ENCODE data around the gene STEAP2.
"Not testable (repeated sequence)": the region's sequence is repeated elsewhere in the genome, so short reads cannot be mapped to it uniquely, and the experiment has no call there.

STEAP2 gene

GRCh38 chr7:90233569-90233968, 22.0 kb downstream of the STEAP2 start:
- no peak for DNase-seq (ENCODE audit: low read depth)

- no peak for DNase-seq (ENCODE audit: low read depth)
Observed at GRCh38 chr7:90236721-90237289, 25.3 kb downstream of the STEAP2 start.

DNA sequence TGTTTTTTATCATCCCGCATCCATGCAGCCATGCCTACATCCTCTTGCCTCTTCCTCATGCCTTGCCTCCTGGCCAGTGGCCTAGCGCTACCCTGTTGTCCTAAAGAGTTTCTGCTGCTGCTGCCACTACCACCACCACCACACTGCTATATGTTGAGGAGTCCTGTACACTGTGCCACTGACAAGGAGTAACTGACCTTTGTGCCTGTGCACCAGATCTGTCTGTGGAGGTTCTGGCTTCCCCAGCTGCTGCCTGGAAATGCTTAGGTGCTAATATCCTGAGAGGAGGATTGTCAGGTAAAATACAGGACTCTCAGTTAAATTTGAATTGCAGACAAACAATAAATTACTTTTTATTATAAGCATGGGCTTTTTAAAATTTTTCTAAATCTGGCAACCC, 26.5 kb downstream of the STEAP2 start:
- no peak for DNase-seq (ENCODE audit: low read depth)

GRCh38 chr7:90238583-90238982, 27.0 kb downstream of the STEAP2 start:
- DNase-seq (ENCODE audit: low read depth), result no peak

- no peak for DNase-seq (ENCODE audit: low read depth)
Observed at GRCh38 chr7:90239050-90239449, 27.5 kb downstream of the STEAP2 start.

DNA sequence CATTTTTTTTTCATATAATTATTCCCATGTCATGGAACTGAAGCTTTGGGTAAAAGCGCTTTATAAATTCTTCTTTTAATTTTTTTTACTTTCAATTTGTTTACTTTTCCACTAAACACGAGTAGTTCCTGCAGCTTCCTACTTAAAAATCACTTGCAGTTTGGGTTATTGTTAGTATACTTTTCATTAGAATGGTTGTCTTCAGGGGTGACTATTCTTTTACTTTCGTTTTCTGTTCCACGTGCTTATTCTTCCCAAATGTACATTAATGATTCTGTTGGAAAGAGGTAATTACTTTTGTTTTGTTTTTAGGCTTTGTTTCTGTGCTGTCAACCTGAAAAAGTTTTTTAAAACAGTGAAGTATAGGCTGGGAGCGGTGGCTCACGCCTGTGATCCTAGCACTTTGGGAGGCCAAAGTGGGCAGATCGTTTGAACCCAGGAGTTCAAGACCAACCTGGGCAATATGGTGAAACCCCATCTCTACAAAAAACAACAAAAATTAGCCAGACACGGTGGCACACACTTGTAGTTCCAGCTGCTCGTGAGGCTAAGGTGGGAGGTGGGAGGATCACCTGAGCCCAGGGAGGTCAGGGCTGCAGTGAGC, 28.2 kb downstream of the STEAP2 start:
- no peak for DNase-seq (ENCODE audit: low read depth)

- no peak for DNase-seq (ENCODE audit: low read depth)
Observed at GRCh38 chr7:90242369-90243168, 31.0 kb downstream of the STEAP2 start.

GRCh38 chr7:90243556-90243955, 32.0 kb downstream of the STEAP2 start:
- DNase-seq (ENCODE audit: low read depth), result no peak

DNA sequence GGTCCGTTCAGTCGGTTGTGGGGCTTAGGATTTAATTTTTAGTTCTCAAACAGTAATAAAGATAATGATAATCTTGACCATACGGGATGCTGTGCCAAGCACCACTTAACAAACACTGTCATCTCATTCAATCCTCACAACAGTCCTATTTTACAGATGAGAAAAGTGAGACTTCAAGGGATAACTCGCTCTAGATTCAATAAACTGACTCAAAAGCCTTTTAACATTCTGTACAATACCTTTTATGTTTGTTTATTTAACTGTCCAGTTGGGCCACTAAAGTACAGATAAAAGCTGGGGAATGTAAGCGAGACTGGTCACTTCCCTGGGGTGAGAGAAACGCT, 33.0 kb downstream of the STEAP2 start:
- DNase-seq (ENCODE audit: low read depth), result no peak

DNA sequence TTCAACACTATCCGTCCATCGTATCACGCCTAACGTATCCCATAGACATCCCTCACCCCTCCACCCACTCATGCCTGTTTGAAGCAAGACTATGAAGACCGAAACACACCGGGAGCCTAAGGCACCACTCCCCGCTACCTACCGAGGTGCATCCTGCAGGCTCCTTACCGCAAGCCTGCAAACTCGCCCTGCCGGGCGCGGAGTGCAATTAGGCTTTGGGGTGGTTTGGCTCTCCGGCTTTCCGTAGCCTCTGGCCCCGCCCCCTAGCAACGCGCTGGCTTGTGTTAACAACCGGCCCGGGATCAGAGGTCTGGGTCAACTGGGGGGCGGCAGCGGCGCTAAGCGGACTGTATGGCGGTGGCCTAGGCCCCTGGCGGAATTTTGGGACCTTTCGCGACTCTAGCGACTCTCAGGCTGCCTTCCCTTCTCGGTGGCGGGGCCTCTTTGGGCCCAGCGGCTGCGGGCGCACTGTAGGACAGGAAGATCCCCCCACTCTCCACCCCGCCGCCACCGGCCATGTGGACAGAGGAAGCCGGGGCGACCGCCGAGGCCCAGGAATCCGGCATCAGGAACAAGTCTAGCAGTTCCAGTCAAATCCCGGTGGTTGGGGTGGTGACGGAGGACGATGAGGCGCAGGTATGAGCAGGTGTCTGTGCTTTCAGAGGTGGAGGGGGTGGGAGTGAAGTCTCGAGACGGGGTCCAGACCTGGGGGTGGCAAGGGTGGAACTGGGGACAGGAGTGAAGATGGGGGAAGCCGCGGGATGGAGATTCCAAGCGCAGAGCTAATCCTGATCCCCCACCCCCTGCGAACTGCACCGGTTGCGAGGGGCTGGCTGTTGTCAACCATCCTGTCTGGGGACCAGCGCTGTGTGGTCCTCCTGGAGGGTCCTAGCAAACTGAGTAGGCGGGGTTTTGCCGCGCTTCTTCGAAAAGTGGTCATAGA, 33.6 kb downstream of the STEAP2 start, which contains the start of gene CFAP69:
Gene CFAP69 (plus strand): TSS at position 266 of the 943 bp plus-strand sequence. CDS start 251 bp downstream, at position 517.
- DNase-seq (ENCODE audit: low read depth), result peak; percentile 71

DNA sequence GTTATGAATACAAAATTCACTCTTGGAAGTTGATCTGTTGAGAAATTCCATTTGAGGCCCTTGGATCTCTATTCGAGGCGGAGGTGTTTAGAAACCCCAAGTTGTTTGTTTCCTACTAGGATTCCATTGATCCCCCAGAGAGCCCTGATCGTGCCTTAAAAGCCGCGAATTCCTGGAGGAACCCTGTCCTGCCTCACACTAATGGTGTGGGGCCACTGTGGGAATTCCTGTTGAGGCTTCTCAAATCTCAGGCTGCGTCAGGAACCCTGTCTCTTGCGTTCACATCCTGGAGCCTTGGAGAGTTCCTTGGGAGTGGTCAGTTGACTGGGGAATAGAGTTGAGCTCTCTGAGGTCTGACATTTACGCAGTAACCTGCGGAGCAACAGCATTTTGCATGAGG, 34.6 kb downstream of the STEAP2 start:
- no peak for DNase-seq (ENCODE audit: low read depth)

- DNase-seq (ENCODE audit: low read depth), result no peak
Observed at GRCh38 chr7:90248706-90249105, 37.2 kb downstream of the STEAP2 start.

- no peak for DNase-seq (ENCODE audit: low read depth)
Observed at GRCh38 chr7:90250601-90251303, 39.2 kb downstream of the STEAP2 start.

GRCh38 chr7:90251304-90251635, 39.7 kb downstream of the STEAP2 start:
- no peak for DNase-seq (ENCODE audit: low read depth)

DNA sequence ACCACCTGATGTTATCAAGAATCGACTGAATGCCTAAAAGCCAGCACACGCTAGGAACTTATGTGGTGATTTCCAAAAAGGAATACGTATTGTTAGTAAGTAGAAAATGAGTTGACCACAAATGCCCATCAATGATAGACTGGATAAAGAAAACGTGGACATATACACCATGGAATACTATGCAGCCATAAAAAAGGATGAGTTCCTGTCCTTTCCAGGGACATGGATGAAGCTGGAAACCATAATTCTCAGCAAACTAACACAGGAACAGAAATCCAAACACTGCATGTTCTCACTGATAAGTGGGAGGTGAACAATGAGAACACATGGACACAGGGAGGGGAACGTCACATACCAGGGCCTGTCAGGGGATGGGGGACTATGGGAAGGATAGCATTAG, 44.5 kb downstream of the STEAP2 start:
- DNase-seq (ENCODE audit: low read depth), result not testable (repeated sequence)

GRCh38 chr7:90256778-90257177, 45.2 kb downstream of the STEAP2 start:
- no peak for DNase-seq (ENCODE audit: low read depth)

GRCh38 chr7:90261441-90261840, 49.9 kb downstream of the STEAP2 start:
- DNase-seq (ENCODE audit: low read depth), result no peak

GRCh38 chr7:90262438-90262837, 50.9 kb downstream of the STEAP2 start:
- no peak for DNase-seq (ENCODE audit: low read depth)

- DNase-seq (ENCODE audit: low read depth), result no peak
Observed at GRCh38 chr7:90266808-90267207, 55.3 kb downstream of the STEAP2 start.

- DNase-seq (ENCODE audit: low read depth), result no peak
Observed at GRCh38 chr7:90267263-90267858, 55.8 kb downstream of the STEAP2 start.

- no peak for DNase-seq (ENCODE audit: low read depth)
Observed at GRCh38 chr7:90269163-90269562, 57.6 kb downstream of the STEAP2 start.
